ENCODE data around the gene PTGER3. TPM values are rescaled to one million over a fixed set of nuclear protein-coding genes. Genes with fewer than 3 reads are reported as not detected.

Gene PTGER3
- total and polyA plus RNA-seq, 10 of the 15 experiments (the other 5 are each of a cell fraction or from before 2014, with no cell fraction given), result under 0.01 to 0.04 (median 0.02) TPM; not detected in 7

GRCh38 chr1:71080739-71081696 is 33.4 kb upstream of the PTGER3 start, which contains the start of gene ZRANB2 (continued):
- TF ChIP-seq SRF (IDR thresholded peaks at IDR 0.05; ENCODE audit: low read depth in 2 of 2, low read length in 2 of 2) (peak; percentile 79 to 93), SREBF1 (IDR thresholded peaks at IDR 0.05; ENCODE audit: low read length) (no peak), RFX5 (IDR thresholded peaks at IDR 0.05; ENCODE audit: low read depth, low read length) (no peak), FOXK2 (IDR thresholded peaks at IDR 0.05) (no peak), SUPT20H (IDR thresholded peaks at IDR 0.05; ENCODE audit: borderline replicate concordance, control insufficient read depth, low read depth, low read length) (no peak), MXI1 (IDR thresholded peaks at IDR 0.05; ENCODE audit: low read depth, low read length) (peak; percentile 77), MEF2B (IDR thresholded peaks at IDR 0.05; ENCODE audit: partially characterized antibody, poor library complexity, severe bottlenecking) (peak; percentile 33), JUNB (IDR thresholded peaks at IDR 0.05) (no peak), PRDM15 (CRISPR knock-in tag; IDR thresholded peaks at IDR 0.05) (no peak)
- TF ChIP-seq, protein P1, sequence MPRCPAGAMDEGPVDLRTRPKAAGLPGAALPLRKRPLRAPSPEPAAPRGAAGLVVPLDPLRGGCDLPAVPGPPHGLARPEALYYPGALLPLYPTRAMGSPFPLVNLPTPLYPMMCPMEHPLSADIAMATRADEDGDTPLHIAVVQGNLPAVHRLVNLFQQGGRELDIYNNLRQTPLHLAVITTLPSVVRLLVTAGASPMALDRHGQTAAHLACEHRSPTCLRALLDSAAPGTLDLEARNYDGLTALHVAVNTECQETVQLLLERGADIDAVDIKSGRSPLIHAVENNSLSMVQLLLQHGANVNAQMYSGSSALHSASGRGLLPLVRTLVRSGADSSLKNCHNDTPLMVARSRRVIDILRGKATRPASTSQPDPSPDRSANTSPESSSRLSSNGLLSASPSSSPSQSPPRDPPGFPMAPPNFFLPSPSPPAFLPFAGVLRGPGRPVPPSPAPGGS (IDR thresholded peaks at IDR 0.05; ENCODE audit: borderline replicate concordance, insufficient read depth, low read depth, low read length, poor library complexity, severe bottlenecking), result no peak
- TF ChIP-seq, protein P2, sequence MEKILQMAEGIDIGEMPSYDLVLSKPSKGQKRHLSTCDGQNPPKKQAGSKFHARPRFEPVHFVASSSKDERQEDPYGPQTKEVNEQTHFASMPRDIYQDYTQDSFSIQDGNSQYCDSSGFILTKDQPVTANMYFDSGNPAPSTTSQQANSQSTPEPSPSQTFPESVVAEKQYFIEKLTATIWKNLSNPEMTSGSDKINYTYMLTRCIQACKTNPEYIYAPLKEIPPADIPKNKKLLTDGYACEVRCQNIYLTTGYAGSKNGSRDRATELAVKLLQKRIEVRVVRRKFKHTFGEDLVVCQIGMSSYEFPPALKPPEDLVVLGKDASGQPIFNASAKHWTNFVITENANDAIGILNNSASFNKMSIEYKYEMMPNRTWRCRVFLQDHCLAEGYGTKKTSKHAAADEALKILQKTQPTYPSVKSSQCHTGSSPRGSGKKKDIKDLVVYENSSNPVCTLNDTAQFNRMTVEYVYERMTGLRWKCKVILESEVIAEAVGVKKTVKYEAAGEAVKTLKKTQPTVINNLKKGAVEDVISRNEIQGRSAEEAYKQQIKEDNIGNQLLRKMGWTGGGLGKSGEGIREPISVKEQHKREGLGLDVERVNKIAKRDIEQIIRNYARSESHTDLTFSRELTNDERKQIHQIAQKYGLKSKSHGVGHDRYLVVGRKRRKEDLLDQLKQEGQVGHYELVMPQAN (conservative IDR thresholded peaks at IDR 0.05), result peak; percentile 60; the same call in 1 of the 2 replicates
- TF ChIP-seq, protein P3, sequence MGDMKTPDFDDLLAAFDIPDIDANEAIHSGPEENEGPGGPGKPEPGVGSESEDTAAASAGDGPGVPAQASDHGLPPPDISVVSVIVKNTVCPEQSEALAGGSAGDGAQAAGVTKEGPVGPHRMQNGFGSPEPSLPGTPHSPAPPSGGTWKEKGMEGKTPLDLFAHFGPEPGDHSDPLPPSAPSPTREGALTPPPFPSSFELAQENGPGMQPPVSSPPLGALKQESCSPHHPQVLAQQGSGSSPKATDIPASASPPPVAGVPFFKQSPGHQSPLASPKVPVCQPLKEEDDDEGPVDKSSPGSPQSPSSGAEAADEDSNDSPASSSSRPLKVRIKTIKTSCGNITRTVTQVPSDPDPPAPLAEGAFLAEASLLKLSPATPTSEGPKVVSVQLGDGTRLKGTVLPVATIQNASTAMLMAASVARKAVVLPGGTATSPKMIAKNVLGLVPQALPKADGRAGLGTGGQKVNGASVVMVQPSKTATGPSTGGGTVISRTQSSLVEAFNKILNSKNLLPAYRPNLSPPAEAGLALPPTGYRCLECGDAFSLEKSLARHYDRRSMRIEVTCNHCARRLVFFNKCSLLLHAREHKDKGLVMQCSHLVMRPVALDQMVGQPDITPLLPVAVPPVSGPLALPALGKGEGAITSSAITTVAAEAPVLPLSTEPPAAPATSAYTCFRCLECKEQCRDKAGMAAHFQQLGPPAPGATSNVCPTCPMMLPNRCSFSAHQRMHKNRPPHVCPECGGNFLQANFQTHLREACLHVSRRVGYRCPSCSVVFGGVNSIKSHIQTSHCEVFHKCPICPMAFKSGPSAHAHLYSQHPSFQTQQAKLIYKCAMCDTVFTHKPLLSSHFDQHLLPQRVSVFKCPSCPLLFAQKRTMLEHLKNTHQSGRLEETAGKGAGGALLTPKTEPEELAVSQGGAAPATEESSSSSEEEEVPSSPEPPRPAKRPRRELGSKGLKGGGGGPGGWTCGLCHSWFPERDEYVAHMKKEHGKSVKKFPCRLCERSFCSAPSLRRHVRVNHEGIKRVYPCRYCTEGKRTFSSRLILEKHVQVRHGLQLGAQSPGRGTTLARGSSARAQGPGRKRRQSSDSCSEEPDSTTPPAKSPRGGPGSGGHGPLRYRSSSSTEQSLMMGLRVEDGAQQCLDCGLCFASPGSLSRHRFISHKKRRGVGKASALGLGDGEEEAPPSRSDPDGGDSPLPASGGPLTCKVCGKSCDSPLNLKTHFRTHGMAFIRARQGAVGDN (IDR thresholded peaks at IDR 0.05), result no peak; the same call in 1 of the 2 replicates

Data from GM12878 (cell line).